Natural killer cell (primary cell): ENCODE data around the gene BOC. TPM values are rescaled to one million over a fixed set of nuclear protein-coding genes. Genes with fewer than 3 reads are reported as not detected.

Source experiments
- ATAC-seq, 3 donors: fragments of 150-1000 bp in 2 of 3; fragments of 200-7000 bp in 1 of 3; cut with Tn5 transposase; 1 replicate in 1 of 3; 2 replicates in 2 of 3; pipeline ENCODE4 v1.10.0; 2021; ENCODE audit warnings: mild to moderate bottlenecking in 2 of 3, moderate library complexity in 2 of 3
- DNase-seq, 2 donors: peaks; one replicate each; pipeline versions ENCODE4 v3.0.0 to v3.0.0-alpha.2; 2013 to 2021; ENCODE audit warnings: mixed read lengths in 1 of 2
- H3K27ac ChIP-seq: one replicate; pipeline ENCODE4 v1.5.1; 2013; ENCODE audit warnings: mild to moderate bottlenecking, low read length
- H3K27me3 ChIP-seq: one replicate; pipeline ENCODE4 v1.6.1; 2013; ENCODE audit warnings: low read length; ENCODE audit not compliant: control insufficient read depth, insufficient read depth
- H3K36me3 ChIP-seq: one replicate; pipeline ENCODE4 v1.6.1; 2013; ENCODE audit warnings: low read length; ENCODE audit not compliant: control insufficient read depth, insufficient read depth
- H3K4me1 ChIP-seq: one replicate; pipeline ENCODE4 v1.6.1; 2013; ENCODE audit warnings: low read length; ENCODE audit not compliant: control insufficient read depth, insufficient read depth
- H3K4me3 ChIP-seq: one replicate; pipeline ENCODE4 v1.5.1; 2013; ENCODE audit warnings: low read length
- H3K9me3 ChIP-seq: one replicate; pipeline ENCODE4 v1.6.1; 2013; ENCODE audit warnings: low read length; ENCODE audit not compliant: control insufficient read depth, insufficient read depth
- H3K27ac Mint-ChIP-seq, 2 donors: one replicate each; pipeline ENCODE4 v1.8.0; 2022; ENCODE audit warnings: mild to moderate bottlenecking in 2 of 2, mixed read lengths in 2 of 2, moderate library complexity in 1 of 2
- H3K27me3 Mint-ChIP-seq, 2 donors: one replicate each; pipeline ENCODE4 v1.8.0; 2022; ENCODE audit warnings: low read depth in 2 of 2, mixed read lengths in 2 of 2
- H3K36me3 Mint-ChIP-seq: one replicate; pipeline ENCODE4 v1.8.0; 2022; ENCODE audit warnings: mixed read lengths
- H3K4me1 Mint-ChIP-seq, 2 donors: one replicate each; pipeline ENCODE4 v1.8.0; 2022; ENCODE audit warnings: mixed read lengths in 2 of 2
- H3K4me3 Mint-ChIP-seq: one replicate; pipeline ENCODE4 v1.8.0; 2022; ENCODE audit warnings: mild to moderate bottlenecking, moderate library complexity, mixed read lengths
- H3K9me3 Mint-ChIP-seq, 2 donors: one replicate each; pipeline ENCODE4 v1.8.0; 2022; ENCODE audit warnings: mixed read lengths in 2 of 2
- CTCF ChIP-seq: fragments of 200-600 bp; IDR thresholded peaks from one replicate; pipeline ENCODE4 v1.8.0; 2022; ENCODE audit warnings: antibody characterized with exemption
- WGBS: methylation state at CpG from one replicate; pipeline ENCODE4 v1.1.7; 2013; ENCODE audit warnings: missing lambda C conversion rate; ENCODE audit not compliant: insufficient coverage; 5-methylcytosine and 5-hydroxymethylcytosine counted together
- intact Hi-C: fragments of 100-400 bp; cut with micrococcal nuclease; formaldehyde crosslinking; loops from one replicate; pipeline ENCODE4 v1.14.2; 2022
- total RNA-seq, 4 donors: library from RNA; stranded (reverse); fragments of 120-200 nt in 1 of 4; gene quantifications; one replicate each; pipeline versions ENCODE4 v1.2.3 to v1.2.4, GENCODE V29; 2013 to 2022

BOC gene
- total RNA-seq, 3 donors from 2014 or later (not counting 1 experiment from before 2014, with no cell fraction given) = 0.10 TPM; not detected in 2

GRCh38 chr3:113165841-113166240 lies 45.5 kb upstream of the BOC start:
- Mint-ChIP-seq H3K9me3 (no peaks in the 10 kb centered on the region), H3K4me1 (no peaks in the 10 kb centered on the region), H3K27ac (no peak overlapping the region), H3K27me3 (peaks cover 0 to 14% of the 10 kb centered on the region in 2 donors), H3K36me3 (no peaks in the 10 kb centered on the region), H3K4me3 (no peak overlapping the region)
- Histone ChIP-seq H3K36me3 (no peaks in the 10 kb centered on the region), H3K9me3 (no peaks in the 10 kb centered on the region), H3K27me3 (no peaks in the 10 kb centered on the region), H3K4me3 (no peak overlapping the region), H3K4me1 (no peaks in the 10 kb centered on the region), H3K27ac (no peak overlapping the region)
- ATAC-seq (no peak), DNase-seq (no peak)
- 94% methylated on average over 2 of the region's 3 CpGs for WGBS
- TF ChIP-seq CTCF = no peak
- intact Hi-C loops = no loop called here

- no peaks in the 10 kb centered on the region for H3K36me3 Mint-ChIP-seq
- no peaks in the 10 kb centered on the region for H3K9me3 ChIP-seq
- H3K9me3 Mint-ChIP-seq = no peaks in the 10 kb centered on the region
- ATAC-seq = no peak
- H3K27me3 ChIP-seq = no peaks in the 10 kb centered on the region
- WGBS = 68% methylated on average over 1 of the region's 1 CpG
- H3K27ac ChIP-seq = no peak overlapping the region
- no peak overlapping the region for H3K27ac Mint-ChIP-seq
- no peak for TF ChIP-seq CTCF
- H3K27me3 Mint-ChIP-seq = peaks cover 0 to 14% of the 10 kb centered on the region in 2 donors
- H3K4me1 ChIP-seq = no peaks in the 10 kb centered on the region
- intact Hi-C loops = no loop called here
- no peaks in the 10 kb centered on the region for H3K36me3 ChIP-seq
- no peak overlapping the region for H3K4me3 Mint-ChIP-seq
- DNase-seq = no peak
- no peaks in the 10 kb centered on the region for H3K4me1 Mint-ChIP-seq
- H3K4me3 ChIP-seq = no peak overlapping the region
These were observed 45.0 kb upstream of the BOC start for GRCh38 chr3:113166357-113166718.

DNA sequence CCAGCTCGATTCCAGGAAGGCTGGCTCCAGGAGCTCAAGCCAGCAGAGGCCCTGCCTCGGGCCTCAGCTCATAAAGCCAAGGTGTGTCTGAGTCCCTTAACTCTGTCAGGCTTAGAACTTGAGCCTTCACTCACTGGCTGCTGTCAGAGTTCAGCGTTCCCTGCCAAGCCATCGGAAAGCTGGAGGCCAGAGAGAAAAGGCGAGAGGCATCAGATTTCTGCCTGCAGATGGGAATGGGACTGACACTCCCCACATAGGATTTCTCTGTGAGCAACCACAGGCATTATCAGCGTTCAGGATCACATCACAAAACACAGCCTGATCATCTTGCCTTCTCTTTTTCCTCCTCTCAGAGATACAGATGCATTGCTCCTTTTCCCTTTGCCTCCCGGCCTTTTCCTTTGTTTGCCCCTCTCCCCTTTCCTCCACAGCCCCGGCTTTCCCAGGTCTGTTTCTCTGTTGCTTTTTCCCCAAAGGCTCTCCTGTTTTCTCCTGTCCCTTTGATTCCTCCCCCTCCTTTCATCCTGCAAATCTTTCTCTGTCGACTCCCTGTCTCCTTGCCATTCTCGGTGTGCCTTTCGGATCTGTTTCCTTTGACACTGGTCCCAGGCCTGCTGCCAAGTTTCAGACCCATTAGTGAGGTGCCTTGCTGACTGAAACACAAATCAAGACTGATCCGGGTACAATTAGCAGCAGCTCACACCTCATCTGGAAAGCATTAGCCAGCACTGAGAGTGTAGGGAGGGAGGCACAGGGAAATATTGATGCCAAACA lies 44.5 kb upstream of the BOC start:
- Mint-ChIP-seq H3K9me3 (no peaks in the 10 kb centered on the region), H3K27me3 (peaks cover 0 to 15% of the 10 kb centered on the region in 2 donors), H3K27ac (no peak overlapping the region), H3K4me1 (no peaks in the 10 kb centered on the region), H3K36me3 (no peaks in the 10 kb centered on the region), H3K4me3 (no peak overlapping the region)
- Histone ChIP-seq H3K27ac (no peak overlapping the region), H3K36me3 (no peaks in the 10 kb centered on the region), H3K4me3 (no peak overlapping the region), H3K27me3 (no peaks in the 10 kb centered on the region), H3K9me3 (no peaks in the 10 kb centered on the region), H3K4me1 (no peaks in the 10 kb centered on the region)
- DNase-seq (no peak), ATAC-seq (no peak)
- intact Hi-C loops = no loop called here
- 78% methylated on average over 12 of the region's 12 CpGs for WGBS
- TF ChIP-seq CTCF = no peak
